GM23248 (cell line): Measurements from ENCODE around the gene FEV. TPM values are rescaled to one million over a fixed set of nuclear protein-coding genes. Genes with fewer than 3 reads are reported as not detected.

ENCODE experiments used
- DNase-seq: peaks from one replicate; pipeline ENCODE4 v3.0.0-alpha.2; 2015
- H2AFZ ChIP-seq: fragments of 200-600 bp; sonication (generic); 2 replicates; pipeline ENCODE4 v1.6.1; 2016; ENCODE audit warnings: antibody characterized with exemption
- H3F3A ChIP-seq: fragments of 200-600 bp; sonication (generic); 2 replicates; pipeline ENCODE4 v1.6.1; 2016; ENCODE audit warnings: mild to moderate bottlenecking, antibody characterized with exemption, mixed run types; ENCODE audit not compliant: insufficient read depth
- H3K27ac ChIP-seq: fragments of 200-600 bp; sonication (generic); 2 replicates; pipeline ENCODE4 v1.5.1; 2016; ENCODE audit warnings: mild to moderate bottlenecking
- H3K27me3 ChIP-seq: fragments of 200-600 bp; sonication (generic); replicated peaks from 2 replicates; pipeline ENCODE4 v1.6.1; 2016; ENCODE audit warnings: mild to moderate bottlenecking; ENCODE audit not compliant: insufficient read depth
- H3K36me3 ChIP-seq: fragments of 200-600 bp; sonication (generic); 2 replicates; pipeline ENCODE4 v1.6.1; 2016; ENCODE audit warnings: low read depth, mild to moderate bottlenecking
- H3K4me1 ChIP-seq: fragments of 200-600 bp; sonication (generic); 2 replicates; pipeline ENCODE4 v1.6.1; 2016; ENCODE audit warnings: mild to moderate bottlenecking; ENCODE audit not compliant: insufficient read depth
- H3K4me2 ChIP-seq: fragments of 200-600 bp; sonication (generic); one replicate; pipeline ENCODE4 v1.6.1; 2016; ENCODE audit warnings: mild to moderate bottlenecking; ENCODE audit not compliant: unreplicated experiment
- H3K4me3 ChIP-seq: fragments of 200-600 bp; sonication (generic); 2 replicates; pipeline ENCODE4 v1.5.1; 2016; ENCODE audit warnings: mild to moderate bottlenecking
- H3K79me2 ChIP-seq: fragments of 200-600 bp; sonication (generic); 2 replicates; pipeline ENCODE4 v1.6.1; 2016; ENCODE audit warnings: mild to moderate bottlenecking; ENCODE audit not compliant: insufficient read depth
- H3K9ac ChIP-seq: fragments of 200-600 bp; sonication (generic); 2 replicates; pipeline ENCODE4 v1.6.1; 2016; ENCODE audit warnings: mild to moderate bottlenecking
- H3K9me2 ChIP-seq: fragments of 200-600 bp; sonication (generic); 2 replicates; pipeline ENCODE4 v1.6.1; 2016; ENCODE audit warnings: mixed run types, mild to moderate bottlenecking, moderate library complexity; ENCODE audit not compliant: insufficient read depth
- H3K9me3 ChIP-seq: fragments of 200-600 bp; sonication (generic); one replicate; pipeline ENCODE4 v1.6.1; 2017; ENCODE audit warnings: low read depth
- H4K20me1 ChIP-seq: fragments of 200-600 bp; sonication (generic); 2 replicates; pipeline ENCODE4 v1.6.0; 2016; ENCODE audit not compliant: insufficient read depth
- EZH2 ChIP-seq: fragments of 200-600 bp; sonication (generic); IDR thresholded peaks from 2 replicates; pipeline ENCODE4 v1.6.1; 2018; ENCODE audit warnings: antibody characterized with exemption, mild to moderate bottlenecking; ENCODE audit not compliant: insufficient read depth, poor library complexity, severe bottlenecking
- EZH2phosphoT487 ChIP-seq: fragments of 200-600 bp; sonication (generic); IDR thresholded peaks from 2 replicates; pipeline ENCODE4 v1.6.1; 2018; ENCODE audit warnings: antibody characterized with exemption, moderate library complexity, mild to moderate bottlenecking, low read depth; ENCODE audit not compliant: insufficient read depth
- WGBS, 2 experiments: methylation state at CpG; one replicate each; pipeline ENCODE4 v1.1.6; 2015 to 2017; ENCODE audit warnings: low lambda C conversion rate in 2 of 2, low coverage in 1 of 2; ENCODE audit errors: missing lambda C conversion rate in 2 of 2; 5-methylcytosine and 5-hydroxymethylcytosine counted together
- in situ Hi-C: fragments of 300-500 bp; cut with MboI; formaldehyde crosslinking; loops from 2 replicates; pipeline ENCODE4 v1.15.0; 2020
- polyA plus RNA-seq: library from polyadenylated mRNA; unstranded; fragments of >200 nt; fragmentation: Nextera tagmentation; extraction: Ambion mirVana; gene quantifications from 2 replicates; pipeline ENCODE4 v1.2.1, GENCODE V29; 2016
- total RNA-seq: library from RNA; depleted of rRNA; stranded (reverse); fragments of >200 nt; shearing (Covaris generic); gene quantifications from 2 replicates; pipeline ENCODE4 v1.2.3, GENCODE V29; 2014

FEV gene
- total and polyA plus RNA-seq, 2 experiments from 2014 or later = not detected

DNA sequence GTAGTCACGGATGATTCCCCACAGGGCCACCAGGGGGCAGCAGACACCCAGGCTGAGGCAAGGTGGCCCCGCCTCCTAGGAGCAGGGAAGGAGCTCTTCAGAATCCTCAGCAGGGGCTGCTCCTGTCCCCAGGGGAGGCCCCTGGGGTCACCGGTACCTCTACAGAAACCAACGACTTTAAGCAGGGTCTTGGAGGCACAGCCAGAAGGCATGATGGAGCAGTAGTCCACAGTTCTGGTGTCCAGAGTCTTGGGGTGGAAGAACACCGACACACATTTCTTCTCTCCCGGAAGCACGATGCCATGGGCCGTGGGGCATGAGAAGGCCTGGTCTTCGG, 44.8 kb upstream of the FEV start:
- no peaks in the 10 kb centered on the region for H3F3A ChIP-seq
- TF ChIP-seq EZH2phosphoT487 (no peak), EZH2 (no peak)
- H3K79me2 ChIP-seq = no peaks in the 10 kb centered on the region
- no peak overlapping the region for H3K4me3 ChIP-seq
- H3K36me3 ChIP-seq = no peaks in the 10 kb centered on the region
- H2AFZ ChIP-seq = no peak overlapping the region
- DNase-seq = peak; percentile 80
- H4K20me1 ChIP-seq = no peaks in the 10 kb centered on the region
- in situ Hi-C loops = no loop called here
- 30 to 34% methylated on average over 9 of the region's 9 CpGs for WGBS, 2 experiments
- no peak overlapping the region for H3K9ac ChIP-seq
- H3K27ac ChIP-seq = no peak overlapping the region
- H3K4me1 ChIP-seq = no peaks in the 10 kb centered on the region
- H3K9me2 ChIP-seq = no peaks in the 10 kb centered on the region
- no peak overlapping the region for H3K4me2 ChIP-seq
- H3K27me3 ChIP-seq = peaks cover 44% of the 10 kb centered on the region
- no peaks in the 10 kb centered on the region for H3K9me3 ChIP-seq

DNA sequence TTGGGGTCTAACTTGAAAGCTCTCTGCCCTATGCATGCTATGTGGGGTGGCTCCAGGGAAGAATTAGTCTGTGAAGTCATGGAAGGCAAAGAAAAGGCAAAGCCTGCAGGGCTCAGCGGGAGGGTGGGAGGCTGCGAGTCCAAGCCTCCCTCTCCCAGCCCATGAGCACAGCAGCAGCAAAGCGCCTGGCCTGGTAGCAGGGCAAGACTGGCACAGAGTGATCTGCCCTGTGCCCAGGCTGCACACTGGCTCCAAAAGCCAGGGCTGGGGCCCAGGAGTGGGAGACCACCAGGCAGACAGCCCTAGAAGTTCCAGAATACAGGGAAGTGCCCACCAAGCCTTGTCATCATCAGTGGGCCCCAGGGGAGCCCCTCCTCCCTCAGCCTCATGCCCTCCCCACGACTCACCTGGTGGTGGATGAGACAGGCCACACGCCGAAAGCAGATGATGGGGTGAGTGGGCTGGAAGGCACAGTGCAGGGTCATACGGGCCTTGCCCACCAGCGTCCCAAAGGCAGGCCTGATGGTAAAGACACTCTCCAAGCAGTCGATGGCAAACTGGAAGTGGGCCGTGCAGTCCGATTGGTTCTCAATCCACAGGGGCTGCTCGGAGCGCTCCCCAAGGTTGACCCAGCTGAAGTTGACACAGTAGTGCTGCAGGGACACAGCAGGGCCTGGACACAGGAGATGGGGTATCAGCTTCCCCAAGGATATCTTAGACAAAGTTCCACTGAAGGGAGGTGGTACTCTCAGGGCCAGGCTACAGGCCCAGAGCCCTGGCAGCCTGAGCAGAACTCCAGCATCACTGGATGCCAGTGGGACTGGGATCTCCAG, 44.2 kb upstream of the FEV start:
- Histone ChIP-seq H3F3A (no peaks in the 10 kb centered on the region), H3K4me3 (no peak overlapping the region), H2AFZ (no peak overlapping the region), H4K20me1 (no peaks in the 10 kb centered on the region), H3K4me2 (no peak overlapping the region), H3K27ac (no peak overlapping the region), H3K27me3 (peaks cover 39% of the 10 kb centered on the region), H3K79me2 (no peaks in the 10 kb centered on the region), H3K9ac (no peak overlapping the region), H3K4me1 (no peaks in the 10 kb centered on the region), H3K9me2 (no peaks in the 10 kb centered on the region), H3K9me3 (no peaks in the 10 kb centered on the region), H3K36me3 (no peaks in the 10 kb centered on the region)
- no peak for DNase-seq
- TF ChIP-seq EZH2phosphoT487 = no peak
- 61 to 63% methylated on average over 13 of the region's 13 CpGs for WGBS, 2 experiments
- in situ Hi-C loops = no loop called here

DNA sequence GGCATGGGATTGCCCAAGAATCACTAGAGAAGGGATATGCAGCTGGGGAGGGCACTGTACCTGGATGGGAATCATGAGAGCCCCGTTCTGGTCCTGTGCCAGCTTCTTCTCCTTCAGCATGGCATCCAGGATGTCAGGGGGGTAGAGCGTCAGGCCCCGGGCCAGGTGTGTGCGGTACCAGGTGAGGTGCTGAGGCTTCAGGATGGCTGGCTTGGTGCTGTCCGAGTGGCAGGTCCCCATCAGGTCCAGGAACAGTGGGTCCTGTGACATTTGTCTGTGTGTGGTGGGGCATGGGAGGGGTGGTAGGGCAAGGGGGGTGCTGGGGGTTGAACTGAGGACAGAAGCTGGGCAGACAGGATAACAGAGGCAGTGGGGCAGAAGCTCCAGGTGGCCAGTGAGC, 43.2 kb upstream of the FEV start:
- H3K36me3 ChIP-seq = no peaks in the 10 kb centered on the region
- WGBS, 2 experiments = 49 to 55% methylated on average over 5 of the region's 5 CpGs
- H4K20me1 ChIP-seq = no peaks in the 10 kb centered on the region
- H2AFZ ChIP-seq = no peak overlapping the region
- no peaks in the 10 kb centered on the region for H3K9me2 ChIP-seq
- H3K9ac ChIP-seq = no peak overlapping the region
- H3K27me3 ChIP-seq = peaks cover 34% of the 10 kb centered on the region
- DNase-seq = no peak
- H3K4me1 ChIP-seq = no peaks in the 10 kb centered on the region
- no peak for TF ChIP-seq EZH2
- TF ChIP-seq EZH2phosphoT487 = no peak
- no peaks in the 10 kb centered on the region for H3K9me3 ChIP-seq
- H3K79me2 ChIP-seq = no peaks in the 10 kb centered on the region
- no peak overlapping the region for H3K27ac ChIP-seq
- no peak overlapping the region for H3K4me2 ChIP-seq
- H3K4me3 ChIP-seq = no peak overlapping the region
- in situ Hi-C loops = no loop called here
- no peaks in the 10 kb centered on the region for H3F3A ChIP-seq

DNA sequence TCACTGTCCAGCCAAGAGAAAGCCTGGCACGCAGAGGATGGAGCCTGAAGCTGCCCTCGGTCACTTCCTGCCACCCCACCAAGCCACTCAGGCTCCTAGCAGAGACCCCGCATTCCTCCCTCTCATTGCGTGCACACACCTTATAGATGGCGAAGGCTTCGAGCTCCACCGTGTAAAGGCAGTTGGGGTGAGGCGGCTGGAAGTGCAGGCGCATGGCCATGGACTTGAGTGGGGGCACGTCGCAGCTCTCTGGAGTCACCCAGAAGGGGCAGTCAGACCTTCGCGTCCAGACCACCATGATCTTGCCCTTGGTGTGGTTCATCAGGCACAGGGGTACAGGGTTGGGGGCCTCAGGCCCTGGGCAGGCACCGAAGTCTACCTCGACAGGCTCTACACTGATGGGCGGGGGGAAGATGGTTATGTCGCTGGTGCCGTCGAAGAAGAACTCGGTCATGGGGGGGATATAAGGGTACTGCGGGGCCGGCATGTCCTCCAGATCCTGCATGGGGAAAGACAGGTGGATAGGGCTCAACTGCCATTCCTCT, 42.6 kb upstream of the FEV start:
- no peak for TF ChIP-seq EZH2
- no peak for TF ChIP-seq EZH2phosphoT487
- Histone ChIP-seq H3K9me3 (no peaks in the 10 kb centered on the region), H3K4me2 (no peak overlapping the region), H3K27ac (no peak overlapping the region), H3K4me1 (no peaks in the 10 kb centered on the region), H3F3A (no peaks in the 10 kb centered on the region), H3K9me2 (no peaks in the 10 kb centered on the region), H3K79me2 (no peaks in the 10 kb centered on the region), H3K4me3 (no peak overlapping the region), H3K36me3 (no peaks in the 10 kb centered on the region), H4K20me1 (no peaks in the 10 kb centered on the region), H3K27me3 (peaks cover 28% of the 10 kb centered on the region), H2AFZ (no peak overlapping the region), H3K9ac (no peak overlapping the region)
- no peak for DNase-seq
- in situ Hi-C loops = no loop called here
- WGBS, 2 experiments = 80% methylated on average over 21 of the region's 22 CpGs
